ENCODE measurements around the gene ZNF561. TPM values are rescaled to one million over a fixed set of nuclear protein-coding genes. Genes with fewer than 3 reads are reported as not detected.

Gene ZNF561
- total and polyA plus RNA-seq, 9 of the 15 experiments (the other 6 are each of a cell fraction or from before 2014, with no cell fraction given): 13.9 to 34.9 (median 23.6) TPM

DNA sequence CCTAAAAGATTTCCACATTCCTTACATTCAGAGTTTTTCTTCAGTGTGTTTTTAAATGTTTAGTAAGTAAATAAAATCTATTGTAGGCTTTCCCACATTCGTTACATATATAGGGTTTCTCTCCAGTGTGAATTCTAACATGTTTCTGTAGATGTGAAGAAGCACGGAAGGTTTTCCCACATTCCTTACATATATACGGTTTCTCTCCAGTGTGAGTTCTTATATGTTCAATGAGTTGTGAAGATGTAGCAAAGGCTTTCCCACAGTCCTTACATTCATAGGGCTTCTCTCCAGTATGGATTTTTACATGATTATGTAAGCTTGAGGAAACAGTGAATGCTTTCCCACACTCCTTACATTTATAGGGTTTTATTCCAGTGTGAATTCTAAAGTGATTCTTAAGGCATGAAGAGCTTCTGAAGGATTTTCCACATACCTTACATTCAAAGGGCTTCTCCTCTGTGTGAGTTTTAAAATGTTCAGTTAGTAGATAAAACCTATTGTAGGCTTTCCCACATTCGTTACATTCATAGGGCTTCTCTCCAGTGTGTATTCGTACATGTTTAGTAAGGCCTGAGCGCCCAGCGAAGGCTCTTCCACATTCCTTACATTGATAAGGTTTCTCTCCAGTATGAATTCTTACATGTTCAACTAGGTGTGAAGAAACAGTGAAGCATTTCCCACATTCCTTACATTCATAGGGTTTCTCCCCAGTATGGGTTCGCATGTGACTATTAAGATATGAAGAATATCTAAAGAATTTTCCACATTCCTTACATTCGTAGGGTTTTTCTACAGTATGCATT lies 54.9 kb downstream of the ZNF561 start (continued):
- TF ChIP-seq JUN (IDR thresholded peaks at IDR 0.05; ENCODE audit: borderline replicate concordance, low read depth, low read length) (peak; percentile 81; the same call in 1 of the 2 replicates), JUN (CRISPR knock-in tag; IDR thresholded peaks at IDR 0.05; ENCODE audit: borderline replicate concordance) (no peak), POLR2A (conservative IDR thresholded peaks at IDR 0.05) (peak; percentile 43), ZNF143 (CRISPR knock-in tag; IDR thresholded peaks at IDR 0.05) (no peak), SUPT5H (IDR thresholded peaks at IDR 0.05) (peak; percentile 31; the same call in 1 of the 2 replicates), CCNT2 (IDR thresholded peaks at IDR 0.05; ENCODE audit: borderline replicate concordance, extremely low read depth, insufficient read length, low read depth, low read length) (no peak), MCM2 (IDR thresholded peaks at IDR 0.05; ENCODE audit: low read depth) (no peak), NCOA2 (IDR thresholded peaks at IDR 0.05; ENCODE audit: partially characterized antibody in 2 of 2) (no peak), MAZ (CRISPR knock-in tag; conservative IDR thresholded peaks at IDR 0.05 in 1 of 2, IDR thresholded peaks at IDR 0.05 in 1 of 2) (no peak), ZFX (CRISPR knock-in tag; IDR thresholded peaks at IDR 0.05) (no peak), SNRNP70 (optimal IDR thresholded peaks at IDR 0.05; ENCODE audit: low read depth, low read length) (no peak), ARID1B (IDR thresholded peaks at IDR 0.05) (no peak)
- TF ChIP-seq, protein P1, sequence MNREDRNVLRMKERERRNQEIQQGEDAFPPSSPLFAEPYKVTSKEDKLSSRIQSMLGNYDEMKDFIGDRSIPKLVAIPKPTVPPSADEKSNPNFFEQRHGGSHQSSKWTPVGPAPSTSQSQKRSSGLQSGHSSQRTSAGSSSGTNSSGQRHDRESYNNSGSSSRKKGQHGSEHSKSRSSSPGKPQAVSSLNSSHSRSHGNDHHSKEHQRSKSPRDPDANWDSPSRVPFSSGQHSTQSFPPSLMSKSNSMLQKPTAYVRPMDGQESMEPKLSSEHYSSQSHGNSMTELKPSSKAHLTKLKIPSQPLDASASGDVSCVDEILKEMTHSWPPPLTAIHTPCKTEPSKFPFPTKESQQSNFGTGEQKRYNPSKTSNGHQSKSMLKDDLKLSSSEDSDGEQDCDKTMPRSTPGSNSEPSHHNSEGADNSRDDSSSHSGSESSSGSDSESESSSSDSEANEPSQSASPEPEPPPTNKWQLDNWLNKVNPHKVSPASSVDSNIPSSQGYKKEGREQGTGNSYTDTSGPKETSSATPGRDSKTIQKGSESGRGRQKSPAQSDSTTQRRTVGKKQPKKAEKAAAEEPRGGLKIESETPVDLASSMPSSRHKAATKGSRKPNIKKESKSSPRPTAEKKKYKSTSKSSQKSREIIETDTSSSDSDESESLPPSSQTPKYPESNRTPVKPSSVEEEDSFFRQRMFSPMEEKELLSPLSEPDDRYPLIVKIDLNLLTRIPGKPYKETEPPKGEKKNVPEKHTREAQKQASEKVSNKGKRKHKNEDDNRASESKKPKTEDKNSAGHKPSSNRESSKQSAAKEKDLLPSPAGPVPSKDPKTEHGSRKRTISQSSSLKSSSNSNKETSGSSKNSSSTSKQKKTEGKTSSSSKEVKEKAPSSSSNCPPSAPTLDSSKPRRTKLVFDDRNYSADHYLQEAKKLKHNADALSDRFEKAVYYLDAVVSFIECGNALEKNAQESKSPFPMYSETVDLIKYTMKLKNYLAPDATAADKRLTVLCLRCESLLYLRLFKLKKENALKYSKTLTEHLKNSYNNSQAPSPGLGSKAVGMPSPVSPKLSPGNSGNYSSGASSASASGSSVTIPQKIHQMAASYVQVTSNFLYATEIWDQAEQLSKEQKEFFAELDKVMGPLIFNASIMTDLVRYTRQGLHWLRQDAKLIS (CRISPR knock-in tag; IDR thresholded peaks at IDR 0.05): no peak
- TF ChIP-seq, protein P2, sequence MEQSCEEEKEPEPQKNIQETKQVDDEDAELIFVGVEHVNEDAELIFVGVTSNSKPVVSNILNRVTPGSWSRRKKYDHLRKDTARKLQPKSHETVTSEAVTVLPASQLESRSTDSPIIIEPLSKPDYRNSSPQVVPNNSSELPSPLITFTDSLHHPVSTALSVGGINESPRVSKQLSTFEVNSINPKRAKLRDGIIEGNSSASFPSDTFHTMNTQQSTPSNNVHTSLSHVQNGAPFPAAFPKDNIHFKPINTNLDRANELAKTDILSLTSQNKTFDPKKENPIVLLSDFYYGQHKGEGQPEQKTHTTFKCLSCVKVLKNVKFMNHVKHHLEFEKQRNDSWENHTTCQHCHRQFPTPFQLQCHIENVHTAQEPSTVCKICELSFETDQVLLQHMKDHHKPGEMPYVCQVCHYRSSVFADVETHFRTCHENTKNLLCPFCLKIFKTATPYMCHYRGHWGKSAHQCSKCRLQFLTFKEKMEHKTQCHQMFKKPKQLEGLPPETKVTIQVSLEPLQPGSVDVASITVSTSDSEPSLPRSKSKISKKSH (CRISPR knock-in tag; IDR thresholded peaks at IDR 0.05): peak; percentile 80
- TF ChIP-seq, protein P3, sequence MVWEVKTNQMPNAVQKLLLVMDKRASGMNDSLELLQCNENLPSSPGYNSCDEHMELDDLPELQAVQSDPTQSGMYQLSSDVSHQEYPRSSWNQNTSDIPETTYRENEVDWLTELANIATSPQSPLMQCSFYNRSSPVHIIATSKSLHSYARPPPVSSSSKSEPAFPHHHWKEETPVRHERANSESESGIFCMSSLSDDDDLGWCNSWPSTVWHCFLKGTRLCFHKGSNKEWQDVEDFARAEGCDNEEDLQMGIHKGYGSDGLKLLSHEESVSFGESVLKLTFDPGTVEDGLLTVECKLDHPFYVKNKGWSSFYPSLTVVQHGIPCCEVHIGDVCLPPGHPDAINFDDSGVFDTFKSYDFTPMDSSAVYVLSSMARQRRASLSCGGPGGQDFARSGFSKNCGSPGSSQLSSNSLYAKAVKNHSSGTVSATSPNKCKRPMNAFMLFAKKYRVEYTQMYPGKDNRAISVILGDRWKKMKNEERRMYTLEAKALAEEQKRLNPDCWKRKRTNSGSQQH (CRISPR knock-in tag; IDR thresholded peaks at IDR 0.05): no peak
- TF ChIP-seq, protein P4, sequence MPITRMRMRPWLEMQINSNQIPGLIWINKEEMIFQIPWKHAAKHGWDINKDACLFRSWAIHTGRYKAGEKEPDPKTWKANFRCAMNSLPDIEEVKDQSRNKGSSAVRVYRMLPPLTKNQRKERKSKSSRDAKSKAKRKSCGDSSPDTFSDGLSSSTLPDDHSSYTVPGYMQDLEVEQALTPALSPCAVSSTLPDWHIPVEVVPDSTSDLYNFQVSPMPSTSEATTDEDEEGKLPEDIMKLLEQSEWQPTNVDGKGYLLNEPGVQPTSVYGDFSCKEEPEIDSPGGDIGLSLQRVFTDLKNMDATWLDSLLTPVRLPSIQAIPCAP (CRISPR knock-in tag; IDR thresholded peaks at IDR 0.05; ENCODE audit: borderline replicate concordance): no peak
- TF ChIP-seq, protein P5, sequence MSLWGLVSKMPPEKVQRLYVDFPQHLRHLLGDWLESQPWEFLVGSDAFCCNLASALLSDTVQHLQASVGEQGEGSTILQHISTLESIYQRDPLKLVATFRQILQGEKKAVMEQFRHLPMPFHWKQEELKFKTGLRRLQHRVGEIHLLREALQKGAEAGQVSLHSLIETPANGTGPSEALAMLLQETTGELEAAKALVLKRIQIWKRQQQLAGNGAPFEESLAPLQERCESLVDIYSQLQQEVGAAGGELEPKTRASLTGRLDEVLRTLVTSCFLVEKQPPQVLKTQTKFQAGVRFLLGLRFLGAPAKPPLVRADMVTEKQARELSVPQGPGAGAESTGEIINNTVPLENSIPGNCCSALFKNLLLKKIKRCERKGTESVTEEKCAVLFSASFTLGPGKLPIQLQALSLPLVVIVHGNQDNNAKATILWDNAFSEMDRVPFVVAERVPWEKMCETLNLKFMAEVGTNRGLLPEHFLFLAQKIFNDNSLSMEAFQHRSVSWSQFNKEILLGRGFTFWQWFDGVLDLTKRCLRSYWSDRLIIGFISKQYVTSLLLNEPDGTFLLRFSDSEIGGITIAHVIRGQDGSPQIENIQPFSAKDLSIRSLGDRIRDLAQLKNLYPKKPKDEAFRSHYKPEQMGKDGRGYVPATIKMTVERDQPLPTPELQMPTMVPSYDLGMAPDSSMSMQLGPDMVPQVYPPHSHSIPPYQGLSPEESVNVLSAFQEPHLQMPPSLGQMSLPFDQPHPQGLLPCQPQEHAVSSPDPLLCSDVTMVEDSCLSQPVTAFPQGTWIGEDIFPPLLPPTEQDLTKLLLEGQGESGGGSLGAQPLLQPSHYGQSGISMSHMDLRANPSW (CRISPR knock-in tag; IDR thresholded peaks at IDR 0.05): no peak

Measured in K562 (cell line).